ENCODE measurements around the gene GRID2. TPM values are rescaled to one million over a fixed set of nuclear protein-coding genes. Genes with fewer than 3 reads are reported as not detected.
A peak's percentile ranks its signal among the peaks of the same experiment; 100 is the strongest.

Gene GRID2
- total and polyA plus RNA-seq, 10 of the 15 experiments (the other 5 are each of a cell fraction or from before 2014, with no cell fraction given) = not detected

DNA sequence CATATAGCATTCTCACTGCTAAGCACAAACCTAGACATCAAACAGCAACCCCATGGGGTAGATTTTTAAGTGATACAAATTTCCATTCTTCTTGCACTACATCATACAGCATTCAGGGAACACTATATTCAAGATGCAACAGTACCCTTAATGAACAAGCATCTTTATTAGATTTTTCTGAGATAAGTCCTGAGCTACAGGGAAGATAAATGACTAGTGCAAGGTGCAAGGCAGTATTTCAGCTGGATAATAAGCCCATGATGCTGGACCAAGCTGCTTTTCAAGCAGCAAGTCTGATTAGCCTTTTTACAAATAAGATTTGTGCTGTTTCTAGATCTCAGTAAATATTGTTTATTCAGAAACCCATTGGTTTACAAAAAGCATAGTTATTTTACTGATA is 1332.2 kb downstream of the GRID2 start (continued):
- TF ChIP-seq, protein P1, sequence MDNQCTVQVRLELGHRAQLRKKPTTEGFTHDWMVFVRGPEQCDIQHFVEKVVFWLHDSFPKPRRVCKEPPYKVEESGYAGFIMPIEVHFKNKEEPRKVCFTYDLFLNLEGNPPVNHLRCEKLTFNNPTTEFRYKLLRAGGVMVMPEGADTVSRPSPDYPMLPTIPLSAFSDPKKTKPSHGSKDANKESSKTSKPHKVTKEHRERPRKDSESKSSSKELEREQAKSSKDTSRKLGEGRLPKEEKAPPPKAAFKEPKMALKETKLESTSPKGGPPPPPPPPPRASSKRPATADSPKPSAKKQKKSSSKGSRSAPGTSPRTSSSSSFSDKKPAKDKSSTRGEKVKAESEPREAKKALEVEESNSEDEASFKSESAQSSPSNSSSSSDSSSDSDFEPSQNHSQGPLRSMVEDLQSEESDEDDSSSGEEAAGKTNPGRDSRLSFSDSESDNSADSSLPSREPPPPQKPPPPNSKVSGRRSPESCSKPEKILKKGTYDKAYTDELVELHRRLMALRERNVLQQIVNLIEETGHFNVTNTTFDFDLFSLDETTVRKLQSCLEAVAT (IDR thresholded peaks at IDR 0.05) = no peak
- TF ChIP-seq, protein P2, sequence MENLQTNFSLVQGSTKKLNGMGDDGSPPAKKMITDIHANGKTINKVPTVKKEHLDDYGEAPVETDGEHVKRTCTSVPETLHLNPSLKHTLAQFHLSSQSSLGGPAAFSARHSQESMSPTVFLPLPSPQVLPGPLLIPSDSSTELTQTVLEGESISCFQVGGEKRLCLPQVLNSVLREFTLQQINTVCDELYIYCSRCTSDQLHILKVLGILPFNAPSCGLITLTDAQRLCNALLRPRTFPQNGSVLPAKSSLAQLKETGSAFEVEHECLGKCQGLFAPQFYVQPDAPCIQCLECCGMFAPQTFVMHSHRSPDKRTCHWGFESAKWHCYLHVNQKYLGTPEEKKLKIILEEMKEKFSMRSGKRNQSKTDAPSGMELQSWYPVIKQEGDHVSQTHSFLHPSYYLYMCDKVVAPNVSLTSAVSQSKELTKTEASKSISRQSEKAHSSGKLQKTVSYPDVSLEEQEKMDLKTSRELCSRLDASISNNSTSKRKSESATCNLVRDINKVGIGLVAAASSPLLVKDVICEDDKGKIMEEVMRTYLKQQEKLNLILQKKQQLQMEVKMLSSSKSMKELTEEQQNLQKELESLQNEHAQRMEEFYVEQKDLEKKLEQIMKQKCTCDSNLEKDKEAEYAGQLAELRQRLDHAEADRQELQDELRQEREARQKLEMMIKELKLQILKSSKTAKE (IDR thresholded peaks at IDR 0.05; ENCODE audit: low read depth, poor library complexity, severe bottlenecking) = no peak

DNA sequence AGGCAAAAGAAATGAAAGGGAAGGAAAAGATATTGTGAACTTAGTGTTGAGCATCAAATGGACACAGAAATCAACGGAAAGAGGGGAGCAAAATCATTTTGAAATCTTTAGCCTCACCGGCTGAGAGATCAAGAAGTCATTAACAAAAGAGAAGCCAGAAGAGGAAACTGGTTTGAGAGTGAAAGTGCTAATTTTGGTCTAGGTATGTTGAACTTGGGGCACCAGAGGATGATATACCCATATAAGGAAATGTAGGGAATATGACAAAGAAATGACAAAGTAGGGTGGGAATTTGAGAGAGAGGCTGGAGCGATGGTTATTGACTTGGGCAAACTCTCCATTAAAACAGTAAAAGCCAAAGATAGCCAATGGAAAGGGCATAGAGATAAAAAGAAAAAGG is 1341.4 kb downstream of the GRID2 start:
- in situ Hi-C loops (cut with MboI) (no loop called here), intact Hi-C loops (cut with micrococcal nuclease; ENCODE audit: unreplicated experiment) (no loop called here)
- no peaks in the 10 kb centered on the region for H3K27me3 ChIP-seq (replicated peaks in 1 of 2; ENCODE audit: control insufficient read depth in 2 of 2, insufficient read depth in 2 of 2, low read length in 1 of 2)
- H3K4me3 ChIP-seq = no peak overlapping the region
- BruUV-seq (replicated peaks) = no TSS peak
- no peaks in the 10 kb centered on the region for H3K79me2 ChIP-seq (ENCODE audit: control insufficient read depth, insufficient read depth, low read length)
- H3K9me3 ChIP-seq (replicated peaks; ENCODE audit: control insufficient read depth, insufficient read depth, low read length) = no peaks in the 10 kb centered on the region
- H2AFZ ChIP-seq (ENCODE audit: control insufficient read depth, low read depth, low read length) = no peak overlapping the region
- H4K20me1 ChIP-seq (ENCODE audit: control insufficient read depth, insufficient read depth) = no peaks in the 10 kb centered on the region
- SMC1A ChIA-PET (ENCODE audit: uncharacterized antibody, unreplicated experiment) = interaction anchor here (0.6 to 0.8 kb wide), 2 partner anchors 13 to 16 kb away, joined by 3 read pairs; no protein-coding TSS in a partner anchor
- no peak overlapping the region for H3K27ac ChIP-seq (ENCODE audit: control insufficient read depth, insufficient read depth)
- H3K9ac ChIP-seq (ENCODE audit: control insufficient read depth, insufficient read depth, low read length) = no peak overlapping the region
- no peaks in the 10 kb centered on the region for H3K4me1 ChIP-seq (ENCODE audit: control insufficient read depth, insufficient read depth, low read length)
- RAD21 ChIA-PET (ENCODE audit: unreplicated experiment) = no interaction called here
- H3K36me3 ChIP-seq (ENCODE audit: control insufficient read depth in 2 of 2, insufficient read depth in 2 of 2, low read length in 1 of 2) = no peaks in the 10 kb centered on the region
- 21% methylated on average over 3 of the region's 3 CpGs for WGBS (ENCODE audit: insufficient coverage, insufficient replicate concordance, low lambda C conversion rate, missing lambda C conversion rate)
- CTCF ChIA-PET = no interaction called here
- POLR2A ChIA-PET = no interaction called here
- no peak for TF ChIP-seq SUPT20H (IDR thresholded peaks at IDR 0.05; ENCODE audit: borderline replicate concordance, control insufficient read depth, low read depth, low read length)
- peak in 1 of 2 experiments; percentile 67; a peak in 1 of 4 replicates for TF ChIP-seq SRF (IDR thresholded peaks at IDR 0.05; ENCODE audit: low read depth in 2 of 2, low read length in 2 of 2)
- 0 out of 2 replicates have a peak, but pooled peaks have one; percentile 23 for TF ChIP-seq MEF2A (IDR thresholded peaks at IDR 0.05; ENCODE audit: insufficient read depth, low read depth, low read length)
- ATAC-seq (0 out of 3 replicates have a peak, but pooled peaks have one; percentile 27), FAIRE-seq (no peak), DNase-seq (ENCODE audit: low read depth, low spot score) (no peak)
- no peak overlapping the region for H3K4me2 ChIP-seq (ENCODE audit: control insufficient read depth, insufficient read depth)

Data from GM12878 (cell line).